SU-DHL-6 (cell line): Measurements from ENCODE around the gene FERMT3.

ENCODE experiments used
- EZH2phosphoT487 ChIP-seq: fragments of 200-600 bp; sonication (generic), shearing (Covaris generic); conservative IDR thresholded peaks from 2 replicates; pipeline ENCODE4 v1.6.1; 2018; ENCODE audit warnings: mild to moderate bottlenecking, antibody characterized with exemption, low read length, moderate library complexity, mixed read lengths
- TF ChIP-seq, protein P1 (sequence below): fragments of 200-600 bp; sonication (generic); IDR thresholded peaks from one replicate; pipeline ENCODE4 v1.5.1; 2017; ENCODE audit warnings: antibody characterized with exemption, mild to moderate bottlenecking, low read length, moderate library complexity; ENCODE audit not compliant: insufficient read depth, poor library complexity, severe bottlenecking

DNA sequence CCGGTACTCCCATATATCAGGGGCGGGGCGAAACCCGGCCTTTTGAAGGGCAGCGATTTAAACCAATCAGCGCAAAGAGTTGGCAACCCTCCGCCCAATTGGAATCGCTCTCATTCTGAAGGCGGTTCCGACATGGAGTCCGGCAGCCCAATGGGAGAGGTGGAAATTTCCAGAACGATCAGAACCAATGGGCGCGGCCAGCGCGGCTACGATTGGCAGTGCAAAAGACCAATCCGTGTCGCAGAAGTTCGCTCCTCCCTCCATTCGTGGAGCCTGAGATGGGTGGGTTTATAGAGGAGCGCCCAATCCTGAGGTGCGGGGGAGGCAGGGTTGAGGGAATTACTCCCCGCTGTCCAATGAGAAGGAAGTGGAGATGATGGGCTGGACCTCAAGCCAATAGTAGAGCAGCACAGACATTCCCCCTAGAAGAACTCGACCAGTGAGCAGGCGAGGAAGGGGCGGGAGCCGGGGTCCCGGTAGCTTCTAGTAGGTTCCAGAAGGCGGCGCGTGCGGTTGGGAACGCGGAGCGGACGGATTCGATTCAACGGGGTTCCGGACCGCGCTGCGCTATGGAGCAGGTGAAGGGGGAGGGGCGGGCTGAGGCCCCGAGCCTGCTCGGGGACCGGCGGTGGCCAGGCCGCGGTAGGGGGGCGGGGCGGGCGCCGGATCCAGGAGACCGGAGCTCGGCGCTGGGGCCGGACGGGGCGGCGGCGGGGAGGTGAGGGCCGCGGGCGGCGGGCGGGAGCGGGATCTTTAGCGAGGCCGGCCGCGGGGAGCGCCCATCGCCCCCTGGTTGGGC, 20.6 kb upstream of the FERMT3 start, which contains the start of gene STIP1:
- TF ChIP-seq, protein P1, sequence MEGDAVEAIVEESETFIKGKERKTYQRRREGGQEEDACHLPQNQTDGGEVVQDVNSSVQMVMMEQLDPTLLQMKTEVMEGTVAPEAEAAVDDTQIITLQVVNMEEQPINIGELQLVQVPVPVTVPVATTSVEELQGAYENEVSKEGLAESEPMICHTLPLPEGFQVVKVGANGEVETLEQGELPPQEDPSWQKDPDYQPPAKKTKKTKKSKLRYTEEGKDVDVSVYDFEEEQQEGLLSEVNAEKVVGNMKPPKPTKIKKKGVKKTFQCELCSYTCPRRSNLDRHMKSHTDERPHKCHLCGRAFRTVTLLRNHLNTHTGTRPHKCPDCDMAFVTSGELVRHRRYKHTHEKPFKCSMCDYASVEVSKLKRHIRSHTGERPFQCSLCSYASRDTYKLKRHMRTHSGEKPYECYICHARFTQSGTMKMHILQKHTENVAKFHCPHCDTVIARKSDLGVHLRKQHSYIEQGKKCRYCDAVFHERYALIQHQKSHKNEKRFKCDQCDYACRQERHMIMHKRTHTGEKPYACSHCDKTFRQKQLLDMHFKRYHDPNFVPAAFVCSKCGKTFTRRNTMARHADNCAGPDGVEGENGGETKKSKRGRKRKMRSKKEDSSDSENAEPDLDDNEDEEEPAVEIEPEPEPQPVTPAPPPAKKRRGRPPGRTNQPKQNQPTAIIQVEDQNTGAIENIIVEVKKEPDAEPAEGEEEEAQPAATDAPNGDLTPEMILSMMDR, result no peak
- no peak for TF ChIP-seq EZH2phosphoT487
